NT2/D1 (cell line): ENCODE measurements around the gene TBC1D24.

Experiments used
- SUZ12 ChIP-seq: IDR thresholded peaks from 2 replicates; pipeline ENCODE4 v1.6.1; 2011; ENCODE audit not compliant: insufficient read length, insufficient read depth; ENCODE audit errors: extremely low read depth
- ZNF274 ChIP-seq: IDR thresholded peaks from 2 replicates; pipeline ENCODE4 v1.6.1; 2011; ENCODE audit warnings: mild to moderate bottlenecking, low read depth, low read length

DNA sequence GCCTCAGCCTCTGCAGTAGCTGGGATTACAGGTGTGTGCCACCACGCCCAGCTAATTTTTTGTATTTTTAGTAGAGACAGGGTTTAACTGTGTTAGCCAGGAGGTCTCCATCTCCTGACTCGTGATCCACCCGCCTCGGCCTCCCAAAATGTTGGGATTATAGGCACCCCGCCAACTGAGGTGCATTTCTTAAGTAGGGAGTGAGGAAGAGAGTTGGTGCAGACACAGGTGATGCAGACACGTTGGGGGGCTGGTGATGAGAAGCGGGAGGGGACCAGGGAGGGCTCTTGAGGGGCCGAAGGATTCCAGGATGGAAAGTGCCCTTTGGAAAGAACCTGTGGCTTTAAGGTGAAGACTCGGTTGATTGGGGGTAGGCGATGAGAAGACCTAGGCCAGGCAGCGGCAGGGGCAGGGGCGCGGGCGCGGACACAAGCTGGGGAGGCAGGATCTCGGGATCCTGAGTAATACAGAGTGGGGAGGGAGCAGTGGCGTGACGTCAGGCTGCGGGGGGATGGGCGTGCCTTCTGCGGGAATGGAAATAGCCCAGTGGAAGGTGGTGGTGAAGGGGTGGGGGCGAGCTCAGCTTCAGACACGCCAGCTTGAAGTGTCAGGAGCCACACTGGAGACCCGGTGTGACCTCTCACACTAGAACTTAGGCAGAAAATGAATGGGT lies 36.3 kb downstream of the TBC1D24 start:
- no peak for TF ChIP-seq ZNF274
- no peak for TF ChIP-seq SUZ12
